HG03175 (cell line): ENCODE results near the gene ARHGAP18.
A peak's percentile ranks its signal among the peaks of the same experiment; 100 is the strongest.

ENCODE experiments used
- ATAC-seq: cut with Tn5 transposase; IDR thresholded peaks from one replicate; pipeline ENCODE4 v1.9.1; 2021; ENCODE audit warnings: mild to moderate bottlenecking, moderate library complexity; ENCODE audit not compliant: unreplicated experiment

The ARHGAP18 gene

GRCh38 chr6:129672341-129672682, 37.7 kb downstream of the ARHGAP18 start:
- ATAC-seq = peak; percentile 30

DNA sequence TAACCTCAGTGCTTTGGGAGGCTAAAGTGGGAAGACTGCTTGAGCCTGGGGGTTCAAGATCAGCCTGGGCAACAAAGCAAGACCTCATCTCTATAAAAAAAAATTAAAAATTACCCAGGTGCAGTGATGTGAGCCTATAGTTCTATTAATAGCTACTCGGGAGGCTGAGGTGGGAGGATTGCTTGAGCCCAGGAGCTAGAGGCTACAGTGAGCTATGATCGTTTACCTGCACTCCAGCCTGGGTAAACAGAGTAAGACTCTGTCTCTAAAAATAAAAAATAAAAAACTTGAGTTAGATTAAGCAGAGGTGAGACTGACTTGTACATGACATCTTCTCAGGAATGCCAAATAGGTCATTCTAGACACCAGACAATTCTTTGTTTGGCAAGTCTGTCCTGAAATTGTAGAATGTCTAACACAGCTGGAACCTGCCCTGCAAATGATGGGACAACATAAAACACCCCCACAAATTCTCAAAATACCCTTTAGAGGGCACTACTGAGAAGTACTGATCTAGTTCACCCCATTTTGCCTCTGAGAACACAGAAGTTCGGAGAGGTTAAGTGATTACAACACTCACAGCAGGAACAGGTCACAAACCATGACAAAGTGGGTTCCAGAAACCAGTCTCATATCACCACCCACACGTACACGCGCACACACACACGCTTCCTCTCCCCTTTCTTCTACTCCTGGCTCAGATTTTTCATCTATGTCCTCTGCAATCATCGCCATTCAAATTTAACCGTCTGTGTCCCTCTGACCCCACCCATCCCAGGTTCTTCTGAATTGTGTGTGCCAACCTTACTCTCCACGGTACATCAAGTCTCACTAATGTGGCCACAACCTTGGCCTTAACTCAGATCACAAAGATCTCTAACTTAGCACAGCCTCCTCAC, 38.3 kb downstream of the ARHGAP18 start:
- peak; percentile 86 for ATAC-seq

DNA sequence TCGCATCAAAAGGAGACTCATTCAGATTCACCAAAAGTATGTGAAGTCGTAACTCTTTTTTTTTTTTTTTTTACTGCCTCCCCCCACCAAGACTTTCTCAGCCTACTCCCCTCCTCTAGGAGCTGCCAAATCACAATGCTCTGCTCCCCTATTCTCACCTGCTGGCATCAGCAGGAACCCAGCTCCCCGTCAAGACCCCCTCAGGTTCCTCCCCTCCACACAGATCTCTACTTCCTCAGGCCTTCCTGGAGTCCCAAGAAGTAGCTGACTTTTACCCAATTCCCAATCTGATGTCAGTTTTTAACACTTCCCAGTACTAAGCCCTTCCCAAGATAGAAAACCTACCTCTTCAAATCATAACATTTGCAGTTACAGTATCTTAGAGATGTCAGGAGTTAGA, 39.3 kb downstream of the ARHGAP18 start:
- ATAC-seq = no peak

GRCh38 chr6:129667621-129668020, 42.4 kb downstream of the ARHGAP18 start:
- no peak for ATAC-seq

DNA sequence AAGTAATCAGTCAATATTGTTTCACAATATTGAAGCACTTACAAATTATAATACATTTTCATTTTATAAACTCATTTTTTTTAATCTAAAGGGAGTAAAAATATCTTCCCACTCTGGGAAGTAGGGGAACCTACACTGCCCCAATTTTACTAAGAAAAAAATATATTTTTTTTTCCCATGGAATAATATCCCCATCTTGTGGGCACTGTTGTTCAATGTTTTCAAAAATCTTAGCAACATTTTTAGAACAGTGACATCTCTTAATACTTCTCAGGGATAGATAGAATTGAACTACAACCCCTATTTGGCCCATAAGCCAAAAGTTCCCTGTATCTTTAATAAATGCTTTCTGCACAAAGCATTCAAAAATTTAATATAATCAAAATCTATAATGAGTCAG, 42.9 kb downstream of the ARHGAP18 start:
- ATAC-seq = no peak

- no peak for ATAC-seq
Observed at GRCh38 chr6:129665555-129665954, 44.4 kb downstream of the ARHGAP18 start.

DNA sequence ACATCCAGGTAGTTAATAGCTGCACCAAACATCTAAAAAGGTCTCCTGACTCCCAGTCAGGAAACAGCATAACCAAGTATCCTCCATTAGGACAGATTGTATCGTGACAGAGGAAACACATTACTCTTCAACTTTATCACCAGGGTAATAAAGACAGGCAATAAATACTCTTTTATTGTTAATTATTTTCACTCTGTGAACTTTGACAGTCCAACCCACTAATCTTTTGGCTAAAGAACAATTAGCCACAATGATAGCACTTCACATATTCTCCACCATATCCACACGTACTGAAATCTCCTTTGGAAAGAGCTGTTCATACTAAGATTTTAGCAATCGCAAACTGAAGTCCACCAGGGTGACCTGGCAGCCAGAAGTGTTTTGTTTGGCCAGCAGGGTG, 46.4 kb downstream of the ARHGAP18 start:
- ATAC-seq = no peak

DNA sequence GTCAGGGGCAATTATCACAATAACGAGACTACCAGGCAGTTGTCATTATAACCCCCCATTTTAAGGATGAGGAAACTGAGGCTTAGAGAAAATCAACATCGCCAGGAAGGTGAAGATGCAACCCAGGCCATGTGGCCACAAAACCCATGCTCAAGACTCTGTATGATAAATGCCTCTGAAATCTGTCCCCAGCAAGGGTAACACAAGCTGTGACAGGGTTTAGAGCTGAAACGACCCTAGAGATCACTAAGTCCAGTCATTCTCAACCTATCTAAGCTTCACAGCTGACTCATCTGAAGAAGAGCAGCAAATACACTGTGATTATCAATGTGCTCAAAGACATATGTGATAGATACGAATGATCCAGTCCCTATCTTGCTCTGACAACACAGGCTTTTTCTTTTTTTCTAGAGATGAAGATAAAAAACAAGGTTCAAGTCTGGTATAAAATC, 47.0 kb downstream of the ARHGAP18 start:
- ATAC-seq = peak; percentile 77

DNA sequence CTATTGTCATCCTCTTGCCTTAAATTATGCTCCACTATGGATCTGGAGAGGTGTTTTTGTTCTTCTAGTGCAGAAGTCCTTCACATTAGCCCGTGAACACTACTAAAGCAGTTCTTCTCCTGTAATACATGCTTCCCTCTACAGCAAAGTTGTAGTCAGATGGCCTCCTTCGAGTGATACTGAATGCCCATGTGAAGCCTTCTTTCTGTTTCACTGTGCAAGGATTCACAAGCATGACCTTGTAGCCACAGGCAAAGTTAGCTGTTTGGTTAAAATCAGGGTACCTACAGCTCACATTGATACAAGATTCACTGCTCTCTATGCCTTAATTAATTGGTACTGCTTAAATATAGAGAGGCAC, 47.6 kb downstream of the ARHGAP18 start:
- peak; percentile 65 for ATAC-seq

DNA sequence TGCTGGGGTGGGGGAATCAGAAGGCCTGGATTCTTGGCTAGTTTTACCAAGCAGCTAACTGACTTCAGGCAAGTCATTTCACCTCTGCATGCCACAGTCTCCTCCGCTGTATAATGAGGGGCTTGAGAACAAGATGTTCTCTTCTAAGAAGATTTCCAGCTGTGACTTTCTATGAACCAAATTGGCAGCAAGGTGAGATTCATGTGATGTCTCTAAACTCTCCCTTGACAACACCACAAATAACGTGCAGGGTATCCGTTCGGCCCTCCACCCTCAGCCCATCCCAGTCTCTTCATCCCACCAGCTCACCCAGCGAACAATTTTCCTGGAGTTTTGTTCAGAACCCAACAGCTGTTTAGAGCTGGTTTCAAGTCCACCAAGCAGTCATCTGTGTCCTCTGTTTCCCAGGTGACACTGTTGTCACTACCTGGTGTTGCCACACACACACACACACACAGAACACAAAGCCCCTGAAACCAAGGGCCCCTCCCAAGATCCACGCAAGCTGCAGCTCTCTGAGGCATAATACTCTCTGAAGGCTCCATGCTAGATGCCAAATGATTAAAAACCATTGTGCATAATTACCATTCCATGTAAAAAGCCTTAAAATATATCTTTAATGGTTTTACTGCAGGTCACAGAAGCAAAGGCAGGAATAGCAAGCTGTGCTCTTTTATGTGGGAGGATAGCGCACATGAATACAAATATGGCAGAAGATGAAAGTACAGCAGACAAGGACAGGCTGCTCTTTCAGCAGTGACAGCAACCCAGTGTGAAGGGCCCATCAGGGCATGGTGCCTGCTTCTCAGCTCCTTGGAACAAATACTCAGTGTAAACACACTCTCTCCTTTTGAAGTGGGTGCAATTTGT, 48.2 kb downstream of the ARHGAP18 start:
- ATAC-seq = peak; percentile 26

DNA sequence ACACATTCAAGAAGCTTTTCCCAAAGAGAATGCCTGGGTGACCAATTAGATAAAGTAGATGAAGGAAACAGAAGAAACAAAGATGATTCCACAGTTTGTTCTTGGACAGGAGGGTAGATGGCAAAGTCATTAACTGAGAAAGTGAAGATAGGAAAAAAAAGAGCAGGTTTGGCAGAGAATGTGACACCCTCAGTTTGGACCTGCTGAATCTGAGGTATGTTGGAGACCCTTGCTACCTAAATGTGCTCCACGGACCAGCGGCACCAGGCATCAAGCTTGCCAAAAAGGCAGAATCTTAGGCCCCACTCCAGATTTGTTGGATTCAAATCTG, 49.7 kb downstream of the ARHGAP18 start:
- no peak for ATAC-seq

DNA sequence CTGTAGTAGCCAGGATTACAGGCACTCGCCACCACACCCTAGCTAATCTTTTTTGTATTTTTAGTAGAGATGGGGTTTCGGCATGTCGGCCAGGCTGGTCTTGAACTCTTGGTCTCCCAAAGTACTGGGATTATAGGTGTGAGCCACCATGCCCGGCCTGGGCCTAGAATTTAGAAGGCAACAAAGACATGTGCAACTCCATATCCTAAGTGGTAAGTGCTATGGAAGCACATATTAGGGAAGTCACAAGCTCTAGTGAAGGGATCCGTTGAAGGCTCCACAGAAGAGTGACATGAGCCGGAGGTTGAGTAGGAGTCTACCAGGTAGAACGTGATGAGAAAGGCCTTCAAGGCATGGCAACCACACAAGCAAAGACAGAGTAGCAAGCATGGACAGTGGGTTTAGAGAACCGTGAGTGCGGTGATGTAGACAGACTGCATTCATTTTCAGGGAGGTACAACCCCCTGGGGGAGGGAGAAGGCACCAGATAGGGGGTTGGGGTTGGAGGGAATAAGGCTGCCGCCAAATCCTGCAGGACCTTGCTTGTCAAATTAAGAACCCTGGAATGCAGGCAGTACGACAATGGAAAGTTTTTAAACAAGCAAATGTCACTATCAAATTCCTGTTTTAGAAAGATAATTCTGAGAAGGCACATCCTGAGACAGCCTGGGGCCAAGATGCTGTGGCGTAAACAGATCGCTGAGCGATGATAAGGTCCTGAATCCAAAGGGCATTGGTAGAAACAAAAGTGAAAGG, 50.2 kb downstream of the ARHGAP18 start:
- ATAC-seq = no peak

DNA sequence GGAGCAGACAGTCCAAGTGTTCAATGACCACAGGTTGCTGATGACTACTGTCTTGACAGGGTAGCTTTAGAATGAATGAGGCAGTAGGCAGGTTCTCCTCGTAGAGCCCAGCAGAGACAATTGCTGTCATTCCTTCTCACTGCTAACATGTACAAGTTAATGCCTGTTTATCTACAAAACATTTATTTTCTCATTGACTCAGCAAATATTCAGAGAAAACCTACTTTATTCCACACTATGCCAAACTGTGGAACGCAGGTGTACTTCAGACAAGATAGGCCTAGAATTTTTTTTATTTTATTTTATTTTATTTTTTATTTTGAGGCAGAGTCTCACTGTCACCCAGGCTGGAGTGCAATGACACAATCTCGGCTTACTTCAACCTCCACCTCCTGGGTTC, 50.8 kb downstream of the ARHGAP18 start:
- no peak for ATAC-seq

- ATAC-seq = no peak
Observed at GRCh38 chr6:129657483-129657882, 52.5 kb downstream of the ARHGAP18 start.

DNA sequence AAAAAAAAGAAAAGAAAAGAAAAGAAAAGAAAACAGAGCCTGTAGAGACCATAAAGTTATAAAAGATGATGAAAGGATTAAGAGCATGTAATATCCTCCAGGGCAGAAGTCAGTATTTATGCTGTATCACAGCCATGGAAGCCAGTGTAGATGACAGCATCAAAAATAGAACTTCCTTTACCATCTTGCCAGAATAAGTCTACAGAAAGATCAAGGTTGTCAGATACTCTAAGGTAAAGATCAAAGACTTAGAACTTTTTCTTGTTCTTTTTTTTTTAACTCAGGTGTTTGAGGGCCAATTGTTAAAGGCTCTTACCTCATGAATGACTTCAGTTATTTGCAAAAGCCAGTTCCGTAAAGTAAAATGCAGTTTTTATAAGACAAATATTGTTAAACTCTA, 54.6 kb downstream of the ARHGAP18 start:
- no peak for ATAC-seq

DNA sequence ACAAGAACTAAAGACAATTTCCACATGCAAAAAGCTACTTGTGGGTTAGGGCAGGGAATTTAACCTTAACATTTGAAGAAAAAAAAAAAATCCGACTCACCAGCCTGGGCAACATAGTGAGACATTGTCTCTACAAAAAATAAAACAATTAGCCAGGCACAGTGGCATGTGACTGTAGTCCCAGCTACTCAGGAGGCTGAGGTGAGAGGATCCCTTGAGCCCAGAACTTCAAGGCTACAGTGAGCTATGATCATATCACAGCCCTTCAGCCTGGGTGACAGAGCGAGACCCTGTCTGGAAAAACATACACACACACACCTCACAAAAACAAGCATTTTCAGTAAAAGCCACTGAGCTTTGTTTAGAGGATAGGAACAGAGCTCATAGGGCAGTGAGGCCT, 56.2 kb downstream of the ARHGAP18 start:
- no peak for ATAC-seq

- ATAC-seq = no peak
Observed at GRCh38 chr6:129653229-129653628, 56.7 kb downstream of the ARHGAP18 start.

DNA sequence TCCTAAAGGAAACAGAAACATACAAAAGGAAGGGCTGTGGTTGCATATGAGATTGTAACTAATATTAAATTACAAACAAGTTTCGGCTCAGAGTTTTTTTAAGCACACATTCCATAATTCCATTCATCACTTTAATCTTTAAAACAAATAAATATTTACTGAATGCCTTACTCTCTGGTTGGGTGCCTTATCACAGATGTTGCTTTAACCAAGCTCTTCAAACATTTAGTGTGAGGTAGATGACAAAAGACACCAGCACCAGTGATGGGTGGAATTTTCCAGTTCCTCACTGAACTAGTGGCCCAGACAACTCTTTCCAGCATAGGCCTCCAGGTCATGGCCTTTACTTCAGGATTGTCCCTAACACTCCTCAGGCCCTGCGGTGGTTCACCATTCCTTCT, 58.7 kb downstream of the ARHGAP18 start:
- no peak for ATAC-seq

DNA sequence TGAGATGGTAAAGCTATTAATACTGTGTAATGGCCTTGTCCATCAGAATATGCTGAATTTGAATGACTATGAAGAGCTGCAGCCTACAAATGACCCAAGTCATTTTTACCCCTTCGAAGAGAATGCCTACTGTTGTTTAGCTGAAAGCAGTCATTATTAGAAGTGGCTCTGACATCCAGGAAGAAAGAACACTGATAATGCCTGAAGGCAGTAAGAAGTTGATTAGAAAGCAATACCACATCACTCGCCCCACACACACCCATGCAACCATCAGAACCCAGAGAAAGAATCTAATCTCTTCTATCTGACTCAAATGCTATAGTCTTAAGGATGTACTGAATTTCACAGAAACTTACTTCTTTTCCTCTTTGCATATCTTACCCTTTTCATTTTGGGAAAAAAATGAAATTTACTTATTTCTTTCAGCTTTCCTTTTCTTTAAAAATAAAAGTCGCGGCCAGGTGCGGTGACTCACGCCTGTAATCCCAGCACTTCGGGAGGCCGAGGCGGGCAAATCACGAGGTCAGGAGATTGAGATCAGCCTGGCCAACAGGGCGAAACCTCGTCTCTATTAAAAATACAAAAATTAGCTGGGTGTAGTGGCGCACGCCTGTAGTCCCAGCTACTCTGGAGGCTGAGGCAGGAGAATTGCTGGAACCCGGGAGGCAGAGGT, 61.0 kb downstream of the ARHGAP18 start:
- no peak for ATAC-seq

DNA sequence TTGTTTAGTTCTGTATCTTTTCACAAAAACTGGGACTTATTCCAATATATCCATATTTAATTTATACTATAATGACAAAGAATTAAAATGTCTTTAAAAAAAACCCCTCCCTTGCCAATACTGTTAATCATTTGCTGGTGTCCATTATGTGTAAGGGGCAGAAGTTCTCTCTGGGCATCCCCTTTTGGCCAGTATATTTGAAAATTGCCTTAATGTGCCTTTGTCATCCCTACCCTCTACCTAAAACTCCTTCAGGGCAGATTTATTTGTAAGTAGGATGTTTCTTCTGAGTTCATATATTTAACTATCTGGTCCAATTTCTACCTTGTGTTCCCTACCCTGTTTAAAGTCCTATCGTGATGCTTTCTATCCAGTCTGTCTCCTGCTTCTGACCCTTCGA, 62.9 kb downstream of the ARHGAP18 start:
- peak; percentile 40 for ATAC-seq

DNA sequence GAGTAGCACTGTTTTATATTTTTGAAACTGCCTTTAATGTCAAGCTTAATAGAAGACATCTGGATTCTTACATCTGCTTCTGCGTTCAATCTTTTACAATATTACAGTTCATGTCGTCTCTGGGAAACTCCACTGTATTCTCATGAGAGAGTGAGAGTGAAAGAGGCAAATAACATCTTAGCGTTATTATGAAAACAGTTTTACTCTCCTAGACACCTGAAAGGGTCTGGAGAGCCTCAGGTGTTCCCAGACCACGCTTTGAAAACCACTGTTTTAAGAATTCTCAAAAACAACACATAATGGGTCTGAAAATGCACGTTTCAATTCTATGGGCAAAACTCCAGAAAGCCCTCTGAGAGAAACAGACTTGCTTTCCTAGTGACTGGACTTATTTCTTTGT, 63.3 kb downstream of the ARHGAP18 start:
- peak; percentile 69 for ATAC-seq
